GM23248 (cell line): ENCODE measurements around the gene SYNGR1.
"Not testable (repeated sequence)": the region's sequence is repeated elsewhere in the genome, so short reads cannot be mapped to it uniquely, and the experiment has no call there.

ENCODE experiments used
- EZH2 ChIP-seq: fragments of 200-600 bp; sonication (generic); IDR thresholded peaks from 2 replicates; pipeline ENCODE4 v1.6.1; 2018; ENCODE audit warnings: antibody characterized with exemption, mild to moderate bottlenecking; ENCODE audit not compliant: insufficient read depth, poor library complexity, severe bottlenecking
- EZH2phosphoT487 ChIP-seq: fragments of 200-600 bp; sonication (generic); IDR thresholded peaks from 2 replicates; pipeline ENCODE4 v1.6.1; 2018; ENCODE audit warnings: antibody characterized with exemption, moderate library complexity, mild to moderate bottlenecking, low read depth; ENCODE audit not compliant: insufficient read depth

DNA sequence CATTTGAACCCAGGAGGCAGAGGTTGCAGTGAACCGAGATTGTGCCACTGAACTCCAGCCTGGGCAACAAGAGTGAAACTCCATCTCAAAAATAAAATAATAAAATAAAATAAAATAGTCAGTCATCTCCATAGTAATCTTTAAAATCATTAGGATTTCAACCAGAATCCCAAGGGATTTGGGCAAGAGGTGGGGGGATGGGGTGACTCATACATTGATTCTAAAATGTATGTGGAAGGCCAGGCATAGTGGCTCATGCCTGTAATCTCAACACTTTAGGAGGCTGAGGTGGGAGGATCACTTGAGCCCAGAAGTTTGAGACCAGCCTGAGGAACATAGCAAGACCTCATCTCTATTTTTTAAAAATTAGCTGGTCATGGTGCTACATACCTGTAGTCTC, 19.2 kb upstream of the SYNGR1 start:
- not testable (repeated sequence) for TF ChIP-seq EZH2phosphoT487, EZH2
